Subcutaneous adipose tissue (tissue), 4 donors: ENCODE results near the gene ASB6. TPM values are rescaled to one million over a fixed set of nuclear protein-coding genes. Genes with fewer than 3 reads are reported as not detected.

ENCODE experiments used
- total RNA-seq, 4 donors: library from RNA; depleted of rRNA; stranded (reverse); fragments of >200 nt; gene quantifications; one replicate each; pipeline ENCODE4 v1.1.0, GENCODE V29; 2016
- TF ChIP-seq, protein P1 (sequence below): fragments of 450-650 bp; IDR thresholded peaks from one replicate; pipeline ENCODE4 v1.5.1; 2016; ENCODE audit warnings: low read depth, mild to moderate bottlenecking, control low read depth, antibody characterized with exemption, moderate library complexity

Gene ASB6
- total RNA-seq, 4 donors from 2014 or later, result 8.8 to 15.6 (median 10.1) TPM

DNA sequence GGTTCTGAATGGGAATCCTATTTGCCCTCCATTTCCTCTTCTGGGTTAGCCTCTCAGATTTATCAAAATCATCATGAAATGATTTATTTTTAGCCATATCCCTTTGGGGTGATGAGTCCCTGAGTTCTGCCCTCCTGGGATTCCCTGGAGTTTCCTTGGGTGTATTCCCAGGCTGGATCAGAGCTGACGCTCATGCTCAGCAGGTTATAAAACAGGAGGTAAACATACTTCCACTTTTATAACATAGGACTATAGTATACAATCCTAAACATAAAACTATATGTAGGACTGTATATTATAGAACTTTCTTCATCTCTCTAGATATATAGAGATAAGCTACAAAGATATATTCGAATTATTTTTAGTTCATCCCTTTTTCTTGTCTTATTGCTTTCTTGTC, 19.1 kb upstream of the ASB6 start:
- TF ChIP-seq, protein P1, sequence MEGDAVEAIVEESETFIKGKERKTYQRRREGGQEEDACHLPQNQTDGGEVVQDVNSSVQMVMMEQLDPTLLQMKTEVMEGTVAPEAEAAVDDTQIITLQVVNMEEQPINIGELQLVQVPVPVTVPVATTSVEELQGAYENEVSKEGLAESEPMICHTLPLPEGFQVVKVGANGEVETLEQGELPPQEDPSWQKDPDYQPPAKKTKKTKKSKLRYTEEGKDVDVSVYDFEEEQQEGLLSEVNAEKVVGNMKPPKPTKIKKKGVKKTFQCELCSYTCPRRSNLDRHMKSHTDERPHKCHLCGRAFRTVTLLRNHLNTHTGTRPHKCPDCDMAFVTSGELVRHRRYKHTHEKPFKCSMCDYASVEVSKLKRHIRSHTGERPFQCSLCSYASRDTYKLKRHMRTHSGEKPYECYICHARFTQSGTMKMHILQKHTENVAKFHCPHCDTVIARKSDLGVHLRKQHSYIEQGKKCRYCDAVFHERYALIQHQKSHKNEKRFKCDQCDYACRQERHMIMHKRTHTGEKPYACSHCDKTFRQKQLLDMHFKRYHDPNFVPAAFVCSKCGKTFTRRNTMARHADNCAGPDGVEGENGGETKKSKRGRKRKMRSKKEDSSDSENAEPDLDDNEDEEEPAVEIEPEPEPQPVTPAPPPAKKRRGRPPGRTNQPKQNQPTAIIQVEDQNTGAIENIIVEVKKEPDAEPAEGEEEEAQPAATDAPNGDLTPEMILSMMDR, result no peak

DNA sequence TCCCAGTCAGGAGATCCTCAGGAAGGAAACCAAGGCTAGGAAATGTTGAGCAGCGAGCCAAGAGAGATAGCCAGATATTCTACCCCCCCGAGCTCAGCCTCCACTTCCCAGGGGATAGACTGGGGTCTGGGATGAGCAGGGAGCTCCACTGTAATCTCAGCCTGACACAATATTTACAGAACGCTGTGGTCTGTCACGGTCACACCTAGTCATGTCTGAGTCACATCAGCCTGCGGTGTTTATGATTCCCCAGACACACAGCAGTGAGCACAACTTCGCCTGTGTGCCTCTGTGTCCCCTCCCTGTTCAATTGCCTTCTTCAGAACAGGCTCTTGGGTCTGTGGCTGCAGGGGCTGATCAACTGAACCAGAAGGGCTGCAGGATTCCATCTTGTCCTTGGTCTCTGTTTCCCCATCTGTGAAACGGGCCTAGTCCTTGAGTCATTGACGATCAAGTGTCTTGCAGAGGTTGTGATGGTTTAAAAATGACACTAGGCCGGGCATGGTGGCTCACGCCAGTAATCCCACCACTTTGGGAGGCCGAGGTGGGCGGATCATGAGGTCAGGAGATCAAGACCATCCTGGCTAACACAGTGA, 14.9 kb upstream of the ASB6 start:
- TF ChIP-seq, protein P1, result no peak

DNA sequence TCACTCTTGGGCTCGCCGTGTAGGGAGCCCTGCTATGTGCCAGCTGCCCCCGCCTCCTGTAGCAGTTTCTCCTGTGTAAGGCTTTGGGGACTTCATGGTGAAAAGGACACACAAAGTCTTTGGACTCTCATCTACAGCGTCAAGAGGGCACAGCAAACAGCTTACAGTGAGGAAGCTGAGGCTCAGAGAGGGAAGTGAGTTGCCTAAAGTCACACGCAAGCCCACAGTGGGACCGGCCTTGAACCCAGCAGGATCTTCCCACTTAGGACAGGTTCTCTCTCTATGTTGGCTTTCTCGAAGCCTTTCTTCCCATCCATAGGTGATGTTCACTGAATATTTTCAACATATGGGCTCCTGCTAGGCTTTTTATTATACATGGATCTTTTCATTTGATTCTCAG, 13.7 kb upstream of the ASB6 start:
- TF ChIP-seq, protein P1, result no peak

DNA sequence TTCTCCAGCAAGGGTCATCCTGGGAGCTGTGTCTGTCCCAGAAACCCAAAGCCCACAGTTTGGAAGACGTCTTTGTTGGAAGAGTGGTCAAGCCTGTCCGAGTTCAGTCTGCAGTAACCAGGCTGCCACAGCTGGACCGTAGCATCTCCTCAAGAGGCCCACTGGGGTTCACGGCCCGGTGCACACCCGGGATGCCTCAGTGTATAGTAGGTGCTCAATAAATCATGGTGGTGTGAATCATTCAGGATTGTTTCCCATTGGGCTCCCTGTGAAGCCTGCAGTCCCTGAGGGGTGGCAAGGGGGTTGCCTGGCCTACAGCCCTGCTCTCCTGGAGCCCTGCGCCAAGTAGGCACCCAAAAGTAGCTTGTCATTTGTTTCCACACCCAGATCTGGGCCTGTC, 13.2 kb upstream of the ASB6 start:
- TF ChIP-seq, protein P1, result no peak

DNA sequence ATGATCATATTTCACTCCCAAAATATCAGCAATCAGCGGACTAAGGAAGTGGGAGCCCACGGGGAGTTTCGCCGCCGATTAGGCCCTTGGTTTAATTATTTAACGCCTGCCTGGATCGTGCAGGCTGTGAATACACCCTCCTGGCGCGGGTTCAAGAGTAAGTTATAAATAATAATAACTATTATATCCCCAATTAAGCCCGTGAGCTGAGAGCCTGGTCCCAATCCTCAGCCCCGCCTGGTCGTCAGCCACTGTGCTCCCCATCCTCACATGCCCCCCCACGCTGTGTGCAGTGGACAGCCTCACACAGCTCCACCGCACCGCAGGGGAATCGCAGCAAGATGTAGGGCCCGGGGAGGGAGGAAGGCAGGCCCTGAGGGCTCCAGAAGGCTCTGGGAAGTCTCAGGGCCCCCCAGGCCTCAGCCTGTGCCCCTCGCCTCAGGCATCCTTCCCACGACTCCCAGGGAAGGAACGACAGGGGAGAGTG, 12.6 kb upstream of the ASB6 start:
- TF ChIP-seq, protein P1, result no peak

DNA sequence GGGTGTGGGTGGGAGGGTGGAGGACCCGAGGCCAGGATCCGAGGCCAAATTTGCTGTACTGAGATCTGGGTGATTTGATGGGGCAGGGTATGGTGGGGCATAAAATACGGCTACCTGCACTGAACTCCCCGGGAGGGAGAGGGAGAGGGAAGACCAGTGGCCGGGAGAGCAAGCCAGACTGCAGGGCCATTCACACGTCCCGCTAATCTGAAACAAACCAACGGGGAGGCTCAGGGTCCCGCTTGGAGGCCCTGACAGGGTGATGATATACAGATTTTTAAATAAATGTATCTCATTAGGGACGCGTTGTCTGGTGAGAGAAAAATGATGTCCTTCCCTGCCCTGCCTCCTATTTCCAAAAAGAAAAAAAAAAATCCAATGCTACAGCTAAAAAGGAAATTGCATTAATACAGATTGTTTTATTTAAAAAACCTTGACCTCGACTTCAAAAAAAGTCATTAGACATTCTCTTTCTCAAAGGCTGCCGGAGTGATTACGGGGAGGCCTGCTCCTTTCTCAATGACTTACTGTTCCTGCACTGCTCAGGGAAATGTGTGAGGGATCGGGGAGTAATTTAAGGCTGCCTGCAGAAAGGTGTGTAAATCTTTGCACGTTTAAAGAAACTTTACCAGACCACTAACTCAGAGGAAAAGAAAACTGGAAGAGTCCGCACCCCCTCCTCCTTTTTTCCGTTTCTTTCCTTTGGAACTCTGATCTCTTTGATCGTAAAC, 12.0 kb upstream of the ASB6 start:
- TF ChIP-seq, protein P1, result no peak

DNA sequence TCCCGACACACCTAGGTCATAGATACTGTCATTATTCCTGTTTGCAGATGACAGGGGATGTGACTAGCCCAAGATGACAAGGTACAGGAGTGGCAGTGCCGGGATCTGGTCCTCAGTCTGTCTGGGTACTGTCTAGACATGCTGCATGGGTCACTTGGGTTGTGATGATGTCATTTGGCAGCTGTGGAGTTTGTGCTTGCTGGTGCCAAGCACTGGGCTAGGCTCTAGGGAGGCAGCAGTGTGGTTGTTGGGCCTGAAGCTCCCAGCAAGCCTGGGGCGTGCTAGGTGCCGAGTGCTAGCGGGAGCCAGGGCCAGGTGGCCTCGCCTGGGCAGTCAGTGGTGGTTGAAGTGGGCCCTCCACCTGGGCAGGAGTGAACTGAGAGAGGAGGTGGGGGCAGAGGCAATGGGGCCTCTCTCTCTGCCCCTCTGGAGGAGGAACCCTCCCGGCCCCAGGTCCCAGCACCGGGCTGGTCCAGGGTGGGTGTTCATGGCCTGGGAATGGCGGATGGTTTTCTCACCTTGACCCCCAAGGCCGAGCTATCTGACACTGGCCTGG, 8.8 kb upstream of the ASB6 start:
- TF ChIP-seq, protein P1, result no peak
